DMS153 treated with DMSO at 0.1 percent for 48 hours (cell line): ENCODE data around the gene COPRS.
A peak's percentile ranks its signal among the peaks of the same experiment; 100 is the strongest.

Experiments used
- DNase-seq: peaks from one replicate; lab custom pipeline; 2025; ENCODE audit not compliant: unreplicated experiment; lab: John Stamatoyannopoulos, UW

The COPRS gene

GRCh38 chr17:31858642-31859486, at the start of gene COPRS:
Gene COPRS, minus strand, starts transcription at chr17:31859244. Its CDS starts 45 bp downstream, at chr17:31859199.
- DNase-seq = peak; percentile 20

GRCh38 chr17:31908386-31908785, 49.3 kb upstream of the COPRS start:
- DNase-seq = no peak

- DNase-seq = no peak
These were observed 48.4 kb upstream of the COPRS start for GRCh38 chr17:31907342-31907962.

GRCh38 chr17:31903401-31903800, 44.4 kb upstream of the COPRS start:
- no peak for DNase-seq

GRCh38 chr17:31902693-31903092, 43.6 kb upstream of the COPRS start:
- DNase-seq = no peak

GRCh38 chr17:31900877-31901276, 41.8 kb upstream of the COPRS start:
- DNase-seq = no peak

- DNase-seq = no peak
These were observed 29.1 kb upstream of the COPRS start for GRCh38 chr17:31888124-31888523.

GRCh38 chr17:31882571-31882970, 23.5 kb upstream of the COPRS start:
- DNase-seq = no peak

GRCh38 chr17:31880311-31880710, 21.3 kb upstream of the COPRS start:
- no peak for DNase-seq

- DNase-seq = no peak
These were observed 19.6 kb upstream of the COPRS start for GRCh38 chr17:31878703-31879073.

- DNase-seq = no peak
These were observed 19.1 kb upstream of the COPRS start for GRCh38 chr17:31877911-31878702.

- no peak for DNase-seq
These were observed 18.3 kb upstream of the COPRS start for GRCh38 chr17:31877341-31877740.

GRCh38 chr17:31875081-31875480, 16.0 kb upstream of the COPRS start:
- DNase-seq = no peak

- no peak for DNase-seq
These were observed 10.9 kb upstream of the COPRS start for GRCh38 chr17:31869797-31870568.

- DNase-seq = no peak
These were observed 10.0 kb upstream of the COPRS start for GRCh38 chr17:31869031-31869430.

- DNase-seq = no peak
These were observed 504 bp upstream of the COPRS start for GRCh38 chr17:31859487-31860008.

GRCh38 chr17:31857920-31858641, 963 bp downstream of the COPRS start:
- no peak for DNase-seq

GRCh38 chr17:31856750-31857149, 2.3 kb downstream of the COPRS start:
- DNase-seq = no peak

- no peak for DNase-seq
These were observed 4.4 kb downstream of the COPRS start for GRCh38 chr17:31854672-31855071.

- no peak for DNase-seq
These were observed 5.1 kb downstream of the COPRS start for GRCh38 chr17:31853911-31854470.
